ENCODE data around the gene CRKL.

GRCh38 chr22:20946080-20946986 is 29.1 kb downstream of the CRKL start:
- no peak for TF ChIP-seq CTCF (conservative IDR thresholded peaks at IDR 0.05)
- TF ChIP-seq ZFX (IDR thresholded peaks at IDR 0.05), result no peak

Measured in C4-2B (cell line).